ENCODE results near the gene SLC35D3.

DNA sequence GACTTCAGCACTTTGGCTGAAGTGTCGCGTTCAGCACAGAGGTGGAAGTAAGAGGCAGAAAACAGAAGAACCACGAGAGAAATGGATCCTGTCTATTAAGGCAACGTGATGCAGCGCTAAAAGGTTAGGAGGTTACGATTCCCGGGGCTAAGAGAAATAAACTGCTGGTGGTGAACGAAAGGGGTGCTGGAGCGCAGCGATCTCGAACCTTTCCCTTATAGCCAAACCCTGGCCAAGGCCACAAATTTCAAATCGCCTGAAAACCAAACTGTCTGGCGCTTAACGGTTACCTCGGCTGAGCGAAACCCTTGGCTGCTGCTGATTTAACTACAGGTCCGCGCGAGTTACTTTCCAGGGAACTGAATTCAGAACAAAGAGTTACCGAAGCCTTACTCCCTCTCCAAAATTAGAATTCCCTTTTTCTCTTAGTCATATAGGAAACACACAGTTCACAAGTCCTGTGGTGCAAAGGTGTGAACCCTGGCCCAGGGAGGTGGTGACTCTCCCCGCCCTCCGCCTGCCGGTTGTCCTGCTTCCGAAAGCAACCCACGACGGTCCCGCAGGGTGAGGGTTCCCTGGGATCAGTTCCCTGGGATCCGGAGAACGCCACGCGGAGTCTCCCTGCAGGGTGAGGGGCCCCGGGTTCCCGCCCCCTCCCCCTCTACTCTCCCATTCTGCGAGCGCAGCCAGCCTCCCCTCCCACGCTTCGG, 1.3 kb upstream of the SLC35D3 start:
- TF ChIP-seq, protein P1, sequence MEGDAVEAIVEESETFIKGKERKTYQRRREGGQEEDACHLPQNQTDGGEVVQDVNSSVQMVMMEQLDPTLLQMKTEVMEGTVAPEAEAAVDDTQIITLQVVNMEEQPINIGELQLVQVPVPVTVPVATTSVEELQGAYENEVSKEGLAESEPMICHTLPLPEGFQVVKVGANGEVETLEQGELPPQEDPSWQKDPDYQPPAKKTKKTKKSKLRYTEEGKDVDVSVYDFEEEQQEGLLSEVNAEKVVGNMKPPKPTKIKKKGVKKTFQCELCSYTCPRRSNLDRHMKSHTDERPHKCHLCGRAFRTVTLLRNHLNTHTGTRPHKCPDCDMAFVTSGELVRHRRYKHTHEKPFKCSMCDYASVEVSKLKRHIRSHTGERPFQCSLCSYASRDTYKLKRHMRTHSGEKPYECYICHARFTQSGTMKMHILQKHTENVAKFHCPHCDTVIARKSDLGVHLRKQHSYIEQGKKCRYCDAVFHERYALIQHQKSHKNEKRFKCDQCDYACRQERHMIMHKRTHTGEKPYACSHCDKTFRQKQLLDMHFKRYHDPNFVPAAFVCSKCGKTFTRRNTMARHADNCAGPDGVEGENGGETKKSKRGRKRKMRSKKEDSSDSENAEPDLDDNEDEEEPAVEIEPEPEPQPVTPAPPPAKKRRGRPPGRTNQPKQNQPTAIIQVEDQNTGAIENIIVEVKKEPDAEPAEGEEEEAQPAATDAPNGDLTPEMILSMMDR (IDR thresholded peaks at IDR 0.05), result no peak
- no peak for TF ChIP-seq POLR2A (IDR thresholded peaks at IDR 0.05)
- TF ChIP-seq EP300 (IDR thresholded peaks at IDR 0.05), result no peak

All from sigmoid colon (tissue), 4 donors.